ENCODE measurements around the gene NINL.
"Not testable (repeated sequence)": the region's sequence is repeated elsewhere in the genome, so short reads cannot be mapped to it uniquely, and the experiment has no call there.

Gene NINL

DNA sequence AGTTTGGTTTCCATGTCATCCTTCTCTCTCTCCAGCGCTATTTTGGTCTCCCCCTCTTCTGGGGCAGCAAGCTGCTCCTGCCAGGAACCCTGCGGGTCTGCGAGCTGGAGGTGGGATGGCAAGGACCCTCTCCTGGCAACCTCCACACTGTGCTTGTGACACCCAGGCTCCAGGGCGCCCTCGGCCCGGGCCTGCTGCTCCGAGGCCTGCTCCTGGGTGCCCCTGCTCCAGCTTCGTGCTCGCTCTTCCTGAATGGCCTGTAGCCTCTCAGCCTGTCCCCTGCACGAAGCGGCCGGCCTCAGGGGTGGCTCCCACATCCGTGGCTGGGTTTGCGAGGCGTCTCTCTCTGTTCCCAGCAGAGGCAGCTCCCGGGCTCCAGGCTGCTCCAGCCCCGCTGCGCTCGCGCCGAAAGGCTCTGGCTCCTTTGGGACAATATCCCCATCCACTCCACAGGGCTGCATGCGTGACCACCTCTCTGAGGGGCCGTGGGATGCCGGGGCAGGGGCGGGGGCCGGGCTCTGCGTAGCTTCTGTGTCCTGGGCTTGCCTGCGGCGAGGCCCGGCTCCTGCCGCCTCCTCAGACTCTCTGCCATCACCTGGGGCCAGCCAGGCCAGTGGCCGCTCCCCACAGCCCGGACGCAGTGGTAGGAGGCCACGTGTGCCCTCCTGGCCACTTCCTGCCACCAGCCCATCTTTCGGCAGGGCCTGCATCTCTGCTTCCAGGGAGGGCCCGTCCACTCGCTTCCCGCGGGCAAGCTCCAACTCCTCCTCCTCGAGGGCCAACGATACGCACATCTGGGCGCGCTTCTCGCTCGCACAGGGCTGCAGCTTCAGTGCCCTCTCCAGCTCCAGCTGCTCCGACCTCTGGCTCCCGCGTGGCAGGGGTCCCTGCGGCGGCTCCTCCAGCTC is 109.0 kb downstream of the NINL start:
- H4K20me1 ChIP-seq, result peaks cover 20% of the 10 kb centered on the region
- H3K36me3 ChIP-seq, result peaks cover 4% of the 10 kb centered on the region
- peak overlapping the region; percentile 76 for H3K4me3 ChIP-seq
- peak overlapping the region; percentile 97 for H3K27ac ChIP-seq
- peak overlapping the region; percentile 92 for H3K9ac ChIP-seq
- H3K9me3 ChIP-seq, result no peaks in the 10 kb centered on the region
- H3K4me1 ChIP-seq, result peaks cover 96% of the 10 kb centered on the region
- TF ChIP-seq Cebpa-rat (IDR thresholded peaks at IDR 0.05), result no peak
- no peaks in the 10 kb centered on the region for H3K27me3 ChIP-seq
- H3K4me2 ChIP-seq, result peak overlapping the region; percentile 97

DNA sequence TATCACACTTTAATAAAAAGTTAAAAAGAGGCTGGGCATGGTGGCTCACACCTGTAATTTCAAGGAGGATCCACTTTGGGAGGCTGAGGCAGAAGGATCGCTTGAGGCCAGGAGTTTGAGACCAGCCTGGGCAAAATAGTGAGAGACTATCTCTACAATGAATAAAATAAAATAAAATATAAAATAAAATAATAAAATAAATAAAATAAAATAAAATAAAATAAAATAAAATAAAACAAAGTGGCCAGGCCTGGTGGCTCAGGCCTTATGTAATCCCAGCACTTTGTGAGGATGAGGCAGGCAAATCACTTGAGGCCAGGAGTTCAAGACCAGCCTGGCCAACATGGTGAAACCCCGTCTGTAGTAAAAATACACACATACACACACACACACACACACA is 112.0 kb downstream of the NINL start:
- H3K9me3 ChIP-seq, H3K27ac ChIP-seq, H3K27me3 ChIP-seq: not testable (repeated sequence)
- peaks cover 48% of the 10 kb centered on the region for H4K20me1 ChIP-seq
- peak overlapping the region; percentile 92; the same call in 1 of the 2 replicates for H3K9ac ChIP-seq
- peak overlapping the region; percentile 97 for H3K4me2 ChIP-seq
- H3K4me1 ChIP-seq, result peaks cover 85% of the 10 kb centered on the region
- peaks cover 35% of the 10 kb centered on the region for H3K36me3 ChIP-seq
- peak overlapping the region; percentile 76 for H3K4me3 ChIP-seq

DNA sequence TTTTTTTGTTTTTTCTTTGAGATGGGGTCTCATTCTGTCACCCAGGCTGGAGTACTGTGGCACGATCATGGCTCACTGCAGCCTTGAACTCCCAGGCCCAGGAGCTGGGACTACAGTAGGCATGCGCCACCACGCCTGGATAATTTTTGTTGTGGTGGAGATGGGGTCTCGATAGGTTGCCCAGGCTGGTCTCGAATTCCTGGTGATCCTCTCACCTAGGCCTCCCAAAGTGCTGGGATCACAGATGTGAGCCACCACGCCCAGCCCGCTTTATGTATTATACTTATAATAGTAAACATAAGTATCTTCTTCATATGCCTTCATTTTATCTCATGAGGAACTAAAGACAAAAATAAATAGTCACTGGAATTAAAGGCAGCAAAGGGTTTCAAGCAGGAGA is 114.3 kb downstream of the NINL start:
- H3K4me1 ChIP-seq, result peaks cover 62% of the 10 kb centered on the region
- no peak overlapping the region; the same call in 1 of the 2 replicates for H3K9ac ChIP-seq
- peak overlapping the region; percentile 58; the same call in 1 of the 2 replicates for H3K27ac ChIP-seq
- peaks cover 58% of the 10 kb centered on the region for H3K36me3 ChIP-seq
- H3K9me3 ChIP-seq, result no peaks in the 10 kb centered on the region
- H3K4me2 ChIP-seq, result peak overlapping the region; percentile 72
- H3K4me3 ChIP-seq, result no peak overlapping the region
- H3K27me3 ChIP-seq, result no peaks in the 10 kb centered on the region
- TF ChIP-seq Cebpa-rat (IDR thresholded peaks at IDR 0.05), result no peak
- H4K20me1 ChIP-seq, result peaks cover 70% of the 10 kb centered on the region

DNA sequence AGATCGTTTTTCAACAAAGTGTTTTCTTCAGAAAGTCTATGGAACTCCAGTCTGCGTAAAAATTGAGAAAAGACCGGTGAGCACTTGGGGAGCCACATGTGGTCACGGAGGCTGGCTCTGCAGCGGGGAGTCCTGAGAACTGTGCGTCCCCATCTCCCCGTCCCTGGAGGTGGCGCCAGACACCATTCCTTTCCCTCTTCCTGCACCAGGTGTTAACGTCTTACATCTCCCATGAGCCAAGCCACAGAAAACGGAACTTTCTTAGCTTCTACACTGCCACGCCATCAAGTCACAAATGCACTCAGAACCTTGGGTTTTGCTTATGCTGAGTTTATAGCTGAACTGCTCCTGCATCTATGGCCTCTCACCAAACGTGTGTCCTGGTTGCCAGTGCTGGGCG is 115.3 kb downstream of the NINL start:
- H3K9ac ChIP-seq, result no peak overlapping the region
- peak overlapping the region; percentile 72 for H3K4me2 ChIP-seq
- no peaks in the 10 kb centered on the region for H3K9me3 ChIP-seq
- H4K20me1 ChIP-seq, result peaks cover 80% of the 10 kb centered on the region
- no peak overlapping the region for H3K4me3 ChIP-seq
- H3K27me3 ChIP-seq, result no peaks in the 10 kb centered on the region
- H3K36me3 ChIP-seq, result peaks cover 67% of the 10 kb centered on the region
- peak overlapping the region; percentile 58; the same call in 1 of the 2 replicates for H3K27ac ChIP-seq
- H3K4me1 ChIP-seq, result peaks cover 57% of the 10 kb centered on the region
- no peak for TF ChIP-seq Cebpa-rat (IDR thresholded peaks at IDR 0.05)

DNA sequence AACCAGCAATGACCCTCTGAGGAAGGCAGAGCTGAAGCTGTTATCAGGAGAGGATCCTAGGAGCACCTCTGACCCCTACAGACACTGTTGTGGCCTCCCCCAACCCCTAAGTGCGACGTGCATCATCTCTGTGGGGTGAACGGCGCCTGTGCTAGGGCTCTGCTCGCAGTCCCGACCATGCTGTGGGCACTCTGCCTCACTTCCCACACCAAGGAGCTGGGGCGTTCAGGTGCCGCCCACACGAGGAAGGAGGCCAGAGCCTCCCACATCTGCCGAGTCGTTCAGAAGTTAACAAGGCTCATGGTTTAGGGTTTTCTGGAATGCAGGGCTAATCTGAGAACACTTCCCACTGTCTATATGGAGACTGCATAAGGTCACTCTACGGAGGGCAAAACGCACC is 115.8 kb downstream of the NINL start:
- H3K9me3 ChIP-seq, result no peaks in the 10 kb centered on the region
- peaks cover 72% of the 10 kb centered on the region for H3K36me3 ChIP-seq
- no peak overlapping the region for H3K4me3 ChIP-seq
- peaks cover 57% of the 10 kb centered on the region for H3K4me1 ChIP-seq
- H3K9ac ChIP-seq, result no peak overlapping the region
- TF ChIP-seq Cebpa-rat (IDR thresholded peaks at IDR 0.05), result no peak
- peaks cover 85% of the 10 kb centered on the region for H4K20me1 ChIP-seq
- H3K27me3 ChIP-seq, result no peaks in the 10 kb centered on the region
- H3K27ac ChIP-seq, result peak overlapping the region; percentile 15; the same call in 1 of the 2 replicates
- H3K4me2 ChIP-seq, result peak overlapping the region; percentile 72

DNA sequence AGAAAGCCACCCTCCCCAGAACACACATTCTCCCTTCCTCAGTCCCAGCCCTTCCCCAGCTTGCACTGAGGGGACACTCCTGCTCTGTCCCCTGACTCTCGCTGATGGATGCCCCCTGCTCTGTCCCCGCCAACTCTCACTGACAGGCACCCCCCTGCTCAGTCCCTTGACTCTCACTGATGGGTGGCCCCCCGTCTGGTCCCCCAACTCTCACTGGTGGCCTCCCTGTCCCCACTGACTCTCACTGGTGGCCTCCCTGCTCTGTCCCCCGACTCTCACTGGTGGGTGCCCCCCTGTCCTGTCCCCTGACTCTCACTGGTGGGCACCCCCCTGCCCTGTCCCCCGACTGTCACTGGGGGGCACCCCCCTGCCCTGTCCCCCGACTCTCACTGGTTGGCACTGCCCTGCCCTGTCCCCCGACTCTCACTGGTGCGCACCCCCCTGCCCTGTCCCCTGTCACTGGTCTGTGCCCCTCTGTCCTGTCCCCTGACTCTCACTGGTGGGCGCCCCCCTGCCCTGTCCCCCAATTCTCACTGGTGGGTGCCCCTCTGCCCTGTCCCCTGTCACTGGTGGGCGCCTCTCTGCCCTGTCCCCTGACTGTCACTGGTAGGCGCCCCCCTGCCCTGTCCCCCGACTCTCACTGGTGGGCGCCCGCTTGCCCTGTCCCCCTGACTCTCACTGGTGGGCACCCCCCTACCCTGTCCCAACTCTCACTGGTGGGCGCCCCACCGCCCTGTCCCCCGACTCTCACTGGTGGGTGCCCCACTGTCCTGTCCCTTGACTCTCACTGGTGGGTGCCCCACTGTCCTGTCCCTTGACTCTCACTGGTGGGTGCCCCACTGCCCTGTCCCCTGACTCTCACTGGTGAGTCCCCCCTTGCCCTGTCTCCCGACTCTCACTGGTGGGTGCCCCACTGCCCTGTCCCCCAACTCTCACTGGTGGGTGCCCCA is 116.9 kb downstream of the NINL start:
- peaks cover 84% of the 10 kb centered on the region for H3K36me3 ChIP-seq
- no peak overlapping the region for H3K4me3 ChIP-seq
- H3K27me3 ChIP-seq, result no peaks in the 10 kb centered on the region
- TF ChIP-seq Cebpa-rat (IDR thresholded peaks at IDR 0.05), result no peak
- H3K4me2 ChIP-seq, result no peak overlapping the region
- H4K20me1 ChIP-seq, result peaks cover 93% of the 10 kb centered on the region
- H3K9ac ChIP-seq, result no peak overlapping the region
- H3K4me1 ChIP-seq, result peaks cover 52% of the 10 kb centered on the region
- H3K27ac ChIP-seq, result peak overlapping the region; percentile 15; the same call in 1 of the 2 replicates
- H3K9me3 ChIP-seq, result no peaks in the 10 kb centered on the region

DNA sequence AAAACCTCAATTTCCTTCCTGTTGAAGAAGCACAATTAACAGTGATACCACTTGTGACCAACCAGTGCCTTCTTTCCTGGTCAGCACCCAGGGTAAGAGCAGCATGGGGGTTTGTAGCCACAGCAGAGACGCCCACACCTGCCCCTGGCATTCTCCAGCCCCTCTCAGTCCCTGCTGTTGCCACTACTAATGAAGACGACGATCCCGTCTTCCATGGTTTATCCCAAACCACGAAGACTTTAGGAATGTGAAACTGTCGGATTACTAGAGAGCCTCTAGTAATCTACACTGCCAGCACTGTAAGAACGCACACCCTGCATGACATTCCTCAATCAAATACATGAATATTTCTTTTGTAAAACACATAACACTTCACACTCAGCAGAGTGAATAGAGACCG is 117.9 kb downstream of the NINL start:
- no peak overlapping the region for H3K4me3 ChIP-seq
- H3K27me3 ChIP-seq, result no peaks in the 10 kb centered on the region
- H4K20me1 ChIP-seq, result peaks cover 86% of the 10 kb centered on the region
- H3K9me3 ChIP-seq, result no peaks in the 10 kb centered on the region
- no peak overlapping the region for H3K27ac ChIP-seq
- no peak overlapping the region for H3K4me2 ChIP-seq
- H3K9ac ChIP-seq, result no peak overlapping the region
- peaks cover 52% of the 10 kb centered on the region for H3K4me1 ChIP-seq
- H3K36me3 ChIP-seq, result peaks cover 93% of the 10 kb centered on the region
- no peak for TF ChIP-seq Cebpa-rat (IDR thresholded peaks at IDR 0.05)

DNA sequence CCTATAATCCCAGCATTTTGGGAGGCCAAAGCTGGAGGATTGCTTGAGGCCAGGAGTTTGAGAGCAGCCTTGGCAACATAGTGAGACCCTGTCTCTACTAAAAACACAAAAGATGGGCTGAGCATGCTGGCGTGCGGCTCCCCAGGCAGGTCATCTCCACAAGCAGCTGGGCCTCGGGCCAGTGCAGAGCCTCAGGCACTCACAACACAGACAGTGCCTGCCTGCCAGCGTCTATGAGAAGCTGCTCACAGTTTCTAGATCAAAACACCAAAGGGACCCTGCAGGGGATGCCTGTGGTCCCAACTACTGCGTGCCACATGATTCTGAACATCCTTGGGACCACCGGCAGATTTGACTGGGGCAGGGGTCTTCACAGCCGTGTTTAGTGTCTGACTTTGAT is 118.5 kb downstream of the NINL start:
- H3K27ac ChIP-seq, result no peak overlapping the region
- peaks cover 94% of the 10 kb centered on the region for H3K36me3 ChIP-seq
- peaks cover 83% of the 10 kb centered on the region for H4K20me1 ChIP-seq
- no peaks in the 10 kb centered on the region for H3K9me3 ChIP-seq
- H3K4me1 ChIP-seq, result peaks cover 55% of the 10 kb centered on the region
- H3K9ac ChIP-seq, result no peak overlapping the region
- TF ChIP-seq Cebpa-rat (IDR thresholded peaks at IDR 0.05), result no peak
- H3K4me3 ChIP-seq, result no peak overlapping the region
- no peaks in the 10 kb centered on the region for H3K27me3 ChIP-seq
- no peak overlapping the region for H3K4me2 ChIP-seq

DNA sequence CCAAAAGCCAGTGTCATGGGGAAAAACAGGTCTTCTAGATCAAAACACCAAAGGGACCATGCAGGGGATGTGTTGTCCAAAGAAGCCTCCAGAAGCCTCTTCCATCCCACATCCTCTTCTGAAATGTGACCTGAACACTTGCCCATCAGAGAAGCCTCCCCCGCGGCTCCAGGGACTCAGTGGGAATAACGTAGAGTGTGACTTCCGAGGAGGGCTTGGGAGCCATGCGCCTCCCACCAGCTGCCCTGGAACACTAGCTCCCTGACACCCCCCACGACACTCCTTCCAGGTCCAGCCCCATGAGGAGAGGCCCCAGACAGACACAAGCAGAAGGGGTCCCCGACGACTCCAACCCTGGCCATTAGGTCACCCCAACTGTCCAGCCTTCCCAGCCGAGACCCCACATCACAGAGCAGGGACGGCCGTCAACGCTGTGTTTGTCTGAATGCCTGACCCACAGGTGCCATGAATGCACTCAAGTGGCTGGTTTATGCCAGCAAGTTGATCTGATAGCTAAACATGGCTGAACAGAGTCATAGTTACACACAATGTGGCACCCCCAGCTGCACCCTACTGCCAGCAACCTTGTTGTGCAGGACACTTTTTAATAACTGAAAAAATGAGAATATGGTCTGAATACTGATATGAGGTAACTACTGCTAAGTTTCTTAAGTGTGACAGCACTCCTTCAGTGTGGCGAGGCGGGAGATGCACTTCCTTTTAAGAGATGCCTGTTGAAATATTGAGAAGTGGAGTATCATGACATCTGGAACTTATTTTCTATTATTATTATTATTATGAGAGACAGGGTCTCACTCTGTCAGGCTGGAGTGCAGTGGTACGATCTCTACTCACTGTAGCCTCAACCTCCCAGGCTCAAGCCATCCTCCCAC is 119.8 kb downstream of the NINL start:
- TF ChIP-seq Cebpa-rat (IDR thresholded peaks at IDR 0.05), result no peak
- H3K4me1 ChIP-seq, result peaks cover 55% of the 10 kb centered on the region
- H3K4me2 ChIP-seq, result no peak overlapping the region
- no peak overlapping the region for H3K9ac ChIP-seq
- H3K9me3 ChIP-seq, result no peaks in the 10 kb centered on the region
- no peak overlapping the region for H3K4me3 ChIP-seq
- H3K36me3 ChIP-seq, result peaks cover 91% of the 10 kb centered on the region
- no peaks in the 10 kb centered on the region for H3K27me3 ChIP-seq
- H4K20me1 ChIP-seq, result peaks cover 80% of the 10 kb centered on the region
- H3K27ac ChIP-seq, result no peak overlapping the region; the same call in 1 of the 2 replicates
